Activated T-cell treated with anti-CD3 and anti-CD28 coated beads for 1 hour (primary cell): ENCODE measurements around the gene MINDY4B.
"Not testable (repeated sequence)": the region's sequence is repeated elsewhere in the genome, so short reads cannot be mapped to it uniquely, and the experiment has no call there.

Experiments
- DNase-seq: peaks from one replicate; pipeline ENCODE4 v3.0.0-alpha.2; 2020; ENCODE audit warnings: low read depth

Gene MINDY4B

GRCh38 chr3:150898046-150898754 lies 7.0 kb downstream of the MINDY4B start:
- DNase-seq, result no peak

- DNase-seq, result no peak
Observed at GRCh38 chr3:150897592-150897991, 7.6 kb downstream of the MINDY4B start.

DNA sequence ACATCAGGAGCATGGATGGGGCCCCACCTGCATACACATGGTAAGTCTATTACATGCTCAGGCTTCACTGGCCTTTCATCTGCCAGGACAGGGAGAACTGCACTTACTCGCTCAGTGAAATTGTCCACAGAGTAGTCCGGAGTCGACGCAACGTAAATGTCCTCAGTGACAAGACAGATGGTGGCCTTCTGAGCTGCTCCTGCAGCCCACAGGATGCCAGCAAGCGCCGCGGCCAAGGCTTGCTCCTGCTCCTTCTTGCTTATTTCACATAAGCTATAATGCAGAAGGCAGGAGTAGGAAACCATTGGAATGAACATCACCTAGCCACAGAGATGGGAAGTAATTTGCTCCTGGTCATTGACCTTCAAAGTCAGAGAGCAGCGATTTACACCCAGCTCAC lies 14.4 kb downstream of the MINDY4B start:
- DNase-seq, result no peak

- no peak for DNase-seq
Observed at GRCh38 chr3:150890295-150890694, 14.9 kb downstream of the MINDY4B start.

GRCh38 chr3:150889106-150889505 lies 16.1 kb downstream of the MINDY4B start:
- DNase-seq, result no peak

- DNase-seq, result no peak
Observed at GRCh38 chr3:150887031-150887430, 18.2 kb downstream of the MINDY4B start.

DNA sequence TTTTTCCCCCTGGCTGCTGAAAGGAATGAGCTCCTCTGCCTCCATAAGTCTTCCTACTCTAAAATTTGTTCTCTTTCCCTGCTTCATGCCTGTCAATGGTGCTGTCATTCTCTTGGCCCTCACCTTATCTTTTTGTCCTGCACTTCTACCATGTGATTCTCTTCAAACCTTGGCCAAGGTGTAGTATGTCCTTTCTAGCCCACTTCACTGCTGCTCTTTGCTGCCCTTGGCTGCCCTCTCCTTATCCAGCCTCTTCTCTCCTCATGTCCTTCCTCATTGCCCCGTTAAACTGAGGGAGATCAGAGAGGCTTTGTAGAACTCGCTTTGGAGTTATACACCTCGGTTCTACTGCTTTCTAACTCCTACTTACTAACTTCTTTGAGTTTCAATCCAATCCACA lies 19.7 kb downstream of the MINDY4B start:
- DNase-seq, result no peak

DNA sequence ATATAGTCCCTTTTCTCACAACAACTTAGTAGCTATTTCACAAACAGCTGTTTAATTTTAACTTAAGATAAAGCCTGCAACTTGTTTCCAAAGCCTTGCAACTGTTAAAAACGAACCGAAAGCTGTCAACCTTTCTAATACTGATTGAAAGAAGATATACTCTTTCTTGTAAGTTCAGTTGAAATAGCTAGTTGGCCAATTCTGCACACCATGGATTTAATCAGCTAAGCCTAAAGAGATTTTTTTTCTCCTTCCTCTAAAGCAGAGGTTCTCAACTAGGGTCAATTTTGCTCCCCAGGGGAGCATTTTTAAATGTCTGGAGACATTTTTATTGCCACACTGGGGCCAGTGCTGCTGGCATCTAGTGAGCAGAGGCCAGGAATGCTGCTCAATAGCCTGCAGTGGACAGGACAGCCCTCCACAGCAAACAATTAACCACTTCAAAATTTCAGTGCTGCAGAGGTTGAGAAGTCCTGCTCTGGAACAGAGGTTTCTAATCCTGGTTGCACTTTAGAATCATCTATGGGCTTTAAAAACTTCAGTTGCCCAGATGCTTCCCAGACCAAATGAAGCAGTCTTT lies 26.2 kb downstream of the MINDY4B start:
- DNase-seq, result no peak

- DNase-seq, result no peak
Observed at GRCh38 chr3:150878290-150878689, 26.9 kb downstream of the MINDY4B start.

- no peak for DNase-seq
Observed at GRCh38 chr3:150877303-150877702, 27.9 kb downstream of the MINDY4B start.

DNA sequence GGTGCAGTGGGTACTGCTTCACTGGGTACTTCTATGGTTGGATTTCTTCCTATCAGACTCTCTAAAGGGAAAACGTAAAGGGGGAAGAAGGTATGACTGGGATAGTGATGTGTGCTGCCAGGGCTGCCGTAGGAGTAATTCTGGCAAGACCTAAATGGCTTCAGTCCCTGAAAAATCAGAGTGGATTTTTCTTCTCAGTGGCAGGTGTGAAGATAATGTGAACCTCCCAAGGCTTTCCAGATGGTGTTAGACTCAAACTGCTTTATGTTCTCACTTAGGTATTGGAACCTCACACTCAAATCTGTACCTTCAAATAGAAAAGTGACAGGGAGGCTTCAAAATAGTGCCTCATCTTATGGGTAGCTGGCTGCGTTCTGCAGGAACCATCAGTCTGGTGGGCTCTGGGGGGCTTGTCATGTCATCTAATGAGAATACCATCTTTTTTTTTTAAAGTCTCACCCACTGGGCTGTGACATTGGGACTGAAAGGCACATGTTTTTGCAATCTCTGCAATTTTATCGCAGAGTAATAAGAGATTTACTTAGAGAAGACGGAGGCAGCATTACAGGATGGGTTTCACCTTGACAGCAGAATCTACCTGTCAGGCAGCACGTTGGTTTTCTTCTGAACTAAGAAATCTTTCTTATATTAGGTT lies 28.5 kb downstream of the MINDY4B start:
- no peak for DNase-seq

- DNase-seq, result no peak
Observed at GRCh38 chr3:150875548-150875947, 29.7 kb downstream of the MINDY4B start.

GRCh38 chr3:150874666-150875219 lies 30.5 kb downstream of the MINDY4B start:
- no peak for DNase-seq

DNA sequence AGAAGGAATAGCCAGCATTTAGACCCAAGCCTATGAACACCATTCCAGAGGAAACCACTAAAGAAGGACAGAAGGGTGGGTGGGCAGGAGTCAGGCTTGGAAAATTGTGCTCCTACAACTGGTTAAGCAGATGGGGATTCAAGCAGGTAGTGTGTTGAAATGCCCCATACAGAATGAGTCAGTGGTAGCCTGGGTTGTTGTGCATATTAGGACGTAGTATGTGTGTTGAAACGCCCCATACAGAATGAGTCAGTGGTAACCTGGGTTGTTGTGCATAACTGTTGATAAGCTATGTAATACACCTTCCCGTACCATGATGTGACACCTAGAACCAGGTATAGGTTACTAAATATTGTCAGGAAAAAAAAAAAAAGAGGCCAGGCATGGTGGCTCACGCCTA lies 34.0 kb downstream of the MINDY4B start:
- no peak for DNase-seq

- DNase-seq, result no peak
Observed at GRCh38 chr3:150870406-150870805, 34.8 kb downstream of the MINDY4B start.

DNA sequence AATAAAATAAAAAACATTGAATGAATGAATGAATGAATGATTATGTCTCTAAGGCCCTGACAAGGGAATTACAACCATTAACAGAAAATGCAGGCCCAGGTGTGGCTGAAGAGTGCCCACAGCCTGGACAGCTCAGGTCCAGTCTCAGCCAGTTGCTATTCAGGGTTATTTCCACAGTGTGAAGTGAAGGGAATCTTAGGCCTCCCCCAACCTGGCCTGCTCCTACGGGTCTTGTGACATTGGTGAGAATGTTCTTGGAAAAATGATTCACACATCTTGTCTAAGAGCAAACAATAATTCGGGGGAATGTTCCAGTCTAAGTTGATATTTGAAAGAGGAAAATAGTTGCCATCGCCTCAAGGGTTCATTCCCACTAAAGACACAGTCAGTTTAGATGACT lies 37.0 kb downstream of the MINDY4B start:
- no peak for DNase-seq

DNA sequence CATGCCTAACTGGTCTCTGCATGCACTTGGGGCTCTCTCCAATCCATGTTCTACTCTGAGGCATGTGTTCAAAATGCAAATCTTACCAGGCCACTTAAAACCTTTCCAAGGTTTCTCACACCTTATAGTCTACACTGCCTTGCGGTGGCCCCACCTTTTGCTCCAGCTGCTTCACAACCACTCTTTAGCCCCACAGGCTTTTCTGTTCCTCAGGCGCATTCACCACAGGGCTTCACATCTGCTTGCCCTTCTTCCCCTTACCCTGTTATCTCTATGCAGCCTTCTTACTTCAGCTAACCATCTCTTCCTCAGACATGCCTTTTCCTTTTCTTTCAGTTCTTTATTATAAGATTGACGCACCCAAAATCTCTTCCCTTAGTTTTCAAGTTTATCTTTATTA lies 37.8 kb downstream of the MINDY4B start:
- no peak for DNase-seq

GRCh38 chr3:150863921-150864320 lies 41.3 kb downstream of the MINDY4B start:
- not testable (repeated sequence) for DNase-seq

DNA sequence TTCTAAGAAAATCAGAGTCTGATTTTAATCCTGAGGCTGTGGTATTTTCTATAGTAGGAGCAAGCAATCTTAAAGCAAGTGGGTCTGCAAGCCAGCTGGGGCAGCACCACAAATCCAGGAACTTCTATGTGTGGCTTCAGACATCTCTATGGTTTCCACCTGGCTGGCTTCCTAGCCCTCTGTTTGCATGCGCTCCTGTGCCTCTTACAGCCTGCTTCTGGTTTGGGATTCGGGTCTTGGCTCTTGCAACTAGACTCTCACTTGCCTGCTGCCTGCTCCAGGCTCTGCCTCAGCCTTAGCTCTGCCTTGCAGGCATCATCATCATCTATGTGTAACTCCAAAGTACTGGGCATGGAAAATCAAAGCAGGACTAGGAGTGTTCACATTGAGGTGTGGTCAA lies 43.4 kb downstream of the MINDY4B start:
- DNase-seq, result no peak

GRCh38 chr3:150857936-150858335 lies 47.3 kb downstream of the MINDY4B start:
- DNase-seq, result not testable (repeated sequence)

DNA sequence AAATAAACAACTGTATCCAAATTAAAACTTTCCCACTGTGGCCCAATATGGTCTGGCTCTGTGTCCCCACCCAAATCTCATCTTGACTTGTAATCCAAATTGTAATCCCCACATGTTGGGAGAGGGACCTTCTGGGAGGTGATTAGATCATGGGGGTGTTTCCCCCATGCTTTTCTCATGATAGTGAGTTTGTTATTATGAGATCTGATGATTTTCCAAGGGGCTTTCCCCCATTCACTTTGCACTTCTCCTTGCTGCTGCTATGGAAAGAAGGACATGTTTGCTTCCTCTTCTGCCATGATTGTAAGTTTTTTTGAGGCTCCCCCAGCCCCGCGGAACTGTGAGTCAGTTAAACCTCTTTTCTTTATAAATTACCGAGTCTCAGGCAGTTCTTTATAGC lies 55.0 kb downstream of the MINDY4B start:
- DNase-seq, result no peak

DNA sequence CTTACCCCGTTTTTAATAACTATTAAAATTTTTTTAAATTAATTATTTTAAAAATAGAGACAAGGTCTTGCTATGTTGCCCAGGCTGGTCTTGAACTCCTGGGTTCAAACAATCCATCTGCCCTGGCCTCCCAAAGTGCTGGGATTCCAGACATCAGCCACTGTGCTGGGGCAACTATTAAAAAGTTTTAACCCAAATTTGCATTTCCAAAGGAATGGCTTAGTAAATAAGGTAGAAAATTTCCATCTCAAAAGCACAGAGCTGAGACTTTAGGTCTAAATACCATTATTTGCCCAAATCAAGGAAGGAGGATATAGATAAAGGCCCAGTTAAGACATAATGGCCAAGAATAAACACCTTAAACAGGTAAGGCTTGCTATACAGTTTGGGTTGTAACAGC lies 56.4 kb downstream of the MINDY4B start:
- DNase-seq, result no peak

DNA sequence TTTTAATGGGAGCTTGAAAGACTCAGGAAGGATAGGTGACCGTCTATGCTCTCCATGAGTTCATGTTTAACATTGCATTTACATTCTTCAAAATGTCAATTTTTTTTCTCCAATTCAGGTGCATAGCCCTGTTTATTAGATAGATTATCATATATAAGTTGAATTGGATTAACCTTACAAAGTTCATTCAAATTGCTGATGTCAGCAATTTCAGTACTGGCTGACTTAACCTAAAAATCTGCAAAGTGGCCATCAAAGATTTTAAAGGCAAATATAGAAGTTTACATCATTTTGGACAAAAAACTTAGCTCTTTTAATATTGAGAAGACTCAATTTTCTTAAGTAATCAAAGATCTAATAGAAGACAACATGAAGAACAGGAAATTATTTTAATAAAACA lies 57.8 kb downstream of the MINDY4B start:
- DNase-seq, result no peak
